ENCODE measurements around the gene NEDD4L.

Gene NEDD4L

GRCh38 chr18:58298251-58299134 is 254.5 kb downstream of the NEDD4L start:
- Histone ChIP-seq H3K36me3 (replicated peaks) (no peaks in the 10 kb centered on the region), H3K27me3 (replicated peaks) (no peaks in the 10 kb centered on the region), H3K4me3 (ENCODE audit: low read depth, low read length) (no peak overlapping the region), H3K27ac (no peak overlapping the region)
- TF ChIP-seq CTCF (IDR thresholded peaks at IDR 0.05; ENCODE audit: low read depth, low read length, missing control alignments) = no peak
- in situ Hi-C loops (cut with HindIII; ENCODE audit: low pct_ligation_motif_present, low sequenced_read_pairs) = no loop called here
- DNase-seq = no peak

GRCh38 chr18:58299135-58299473 is 255.1 kb downstream of the NEDD4L start:
- in situ Hi-C loops (cut with HindIII; ENCODE audit: low pct_ligation_motif_present, low sequenced_read_pairs) = no loop called here
- no peak overlapping the region for H3K27ac ChIP-seq
- H3K4me3 ChIP-seq (ENCODE audit: low read depth, low read length) = no peak overlapping the region
- TF ChIP-seq CTCF (IDR thresholded peaks at IDR 0.05; ENCODE audit: low read depth, low read length, missing control alignments) = no peak
- H3K27me3 ChIP-seq (replicated peaks) = no peaks in the 10 kb centered on the region
- DNase-seq = no peak
- H3K36me3 ChIP-seq (replicated peaks) = no peaks in the 10 kb centered on the region

GRCh38 chr18:58299936-58300335 is 255.9 kb downstream of the NEDD4L start:
- in situ Hi-C loops (cut with HindIII; ENCODE audit: low pct_ligation_motif_present, low sequenced_read_pairs) = no loop called here
- no peak overlapping the region for H3K4me3 ChIP-seq (ENCODE audit: low read depth, low read length)
- no peak overlapping the region for H3K27ac ChIP-seq
- no peaks in the 10 kb centered on the region for H3K36me3 ChIP-seq (replicated peaks)
- no peaks in the 10 kb centered on the region for H3K27me3 ChIP-seq (replicated peaks)
- DNase-seq = no peak
- no peak for TF ChIP-seq CTCF (IDR thresholded peaks at IDR 0.05; ENCODE audit: low read depth, low read length, missing control alignments)

GRCh38 chr18:58300867-58301266 is 256.8 kb downstream of the NEDD4L start:
- no peak for DNase-seq
- no peak for TF ChIP-seq CTCF (IDR thresholded peaks at IDR 0.05; ENCODE audit: low read depth, low read length, missing control alignments)
- H3K27me3 ChIP-seq (replicated peaks) = no peaks in the 10 kb centered on the region
- H3K4me3 ChIP-seq (ENCODE audit: low read depth, low read length) = no peak overlapping the region
- in situ Hi-C loops (cut with HindIII; ENCODE audit: low pct_ligation_motif_present, low sequenced_read_pairs) = no loop called here
- no peaks in the 10 kb centered on the region for H3K36me3 ChIP-seq (replicated peaks)
- H3K27ac ChIP-seq = no peak overlapping the region

- H3K27me3 ChIP-seq (replicated peaks) = no peaks in the 10 kb centered on the region
- no peaks in the 10 kb centered on the region for H3K36me3 ChIP-seq (replicated peaks)
- no peak overlapping the region for H3K4me3 ChIP-seq (ENCODE audit: low read depth, low read length)
- no peak for TF ChIP-seq CTCF (IDR thresholded peaks at IDR 0.05; ENCODE audit: low read depth, low read length, missing control alignments)
- no peak for DNase-seq
- in situ Hi-C loops (cut with HindIII; ENCODE audit: low pct_ligation_motif_present, low sequenced_read_pairs) = no loop called here
- no peak overlapping the region for H3K27ac ChIP-seq
These were observed 258.8 kb downstream of the NEDD4L start for GRCh38 chr18:58302811-58303210.

GRCh38 chr18:58303363-58303762 is 259.3 kb downstream of the NEDD4L start:
- no peak for TF ChIP-seq CTCF (IDR thresholded peaks at IDR 0.05; ENCODE audit: low read depth, low read length, missing control alignments)
- no peak overlapping the region for H3K4me3 ChIP-seq (ENCODE audit: low read depth, low read length)
- H3K27ac ChIP-seq = no peak overlapping the region
- no peaks in the 10 kb centered on the region for H3K36me3 ChIP-seq (replicated peaks)
- no peak for DNase-seq
- no peaks in the 10 kb centered on the region for H3K27me3 ChIP-seq (replicated peaks)
- in situ Hi-C loops (cut with HindIII; ENCODE audit: low pct_ligation_motif_present, low sequenced_read_pairs) = no loop called here

All from brain microvascular endothelial cell (primary cell).